GM12891 (cell line): ENCODE results near the gene SLC30A3.
A peak's percentile ranks its signal among the peaks of the same experiment; 100 is the strongest.
"Not testable (repeated sequence)": the region's sequence is repeated elsewhere in the genome, so short reads cannot be mapped to it uniquely, and the experiment has no call there.

Experiments used
- DNase-seq: peaks from one replicate; pipeline ENCODE4 v3.0.0; 2011; ENCODE audit warnings: low spot score; ENCODE audit not compliant: insufficient read length
- FAIRE-seq: peaks from 2 replicates; lab custom pipeline; 2011; peaks lifted over from hg19 to GRCh38; lab: Jason Lieb, UNC
- PAX5 ChIP-seq: IDR thresholded peaks from 2 replicates; pipeline ENCODE4 v1.6.1; 2011; ENCODE audit warnings: low read length, moderate library complexity, mild to moderate bottlenecking; ENCODE audit not compliant: insufficient read depth, severe bottlenecking
- POLR2A ChIP-seq: IDR thresholded peaks from 2 replicates; pipeline ENCODE4 v1.6.1; 2011; ENCODE audit warnings: low read depth, low read length, control low read depth
- POLR2AphosphoS5 ChIP-seq: IDR thresholded peaks from 2 replicates; pipeline ENCODE4 v1.6.1; 2011; ENCODE audit warnings: low read depth, low read length, control low read depth
- POU2F2 ChIP-seq: IDR thresholded peaks from 2 replicates; pipeline ENCODE4 v1.6.1; 2011; ENCODE audit warnings: low read depth, mild to moderate bottlenecking, control low read depth, low read length, moderate library complexity
- SPI1 ChIP-seq: IDR thresholded peaks from 2 replicates; pipeline ENCODE4 v1.6.1; 2011; ENCODE audit warnings: low read depth, low read length, control low read depth
- TAF1 ChIP-seq: IDR thresholded peaks from 2 replicates; pipeline ENCODE4 v1.6.1; 2011; ENCODE audit warnings: low read depth, low read length, control low read depth

SLC30A3 gene

GRCh38 chr2:27271631-27272340 is 8.9 kb upstream of the SLC30A3 start:
- no peak for TF ChIP-seq POU2F2
- no peak for TF ChIP-seq POLR2AphosphoS5
- TF ChIP-seq PAX5 = no peak
- no peak for TF ChIP-seq POLR2A
- no peak for TF ChIP-seq SPI1
- TF ChIP-seq TAF1 = no peak
- FAIRE-seq = no peak
- no peak for DNase-seq

GRCh38 chr2:27270670-27271069 is 7.8 kb upstream of the SLC30A3 start:
- FAIRE-seq (peak; percentile 9), DNase-seq (no peak)
- TF ChIP-seq POLR2A (no peak), PAX5 (no peak), POLR2AphosphoS5 (no peak), TAF1 (no peak), POU2F2 (no peak), SPI1 (no peak)

- no peak for FAIRE-seq
- no peak for DNase-seq
- TF ChIP-seq POLR2A (no peak), POLR2AphosphoS5 (no peak), POU2F2 (no peak), PAX5 (no peak), TAF1 (no peak), SPI1 (no peak)
Observed at GRCh38 chr2:27270131-27270530, 7.3 kb upstream of the SLC30A3 start.

- FAIRE-seq, DNase-seq: not testable (repeated sequence)
Observed at GRCh38 chr2:27268296-27268695, 5.4 kb upstream of the SLC30A3 start.

GRCh38 chr2:27265536-27265870 is 2.7 kb upstream of the SLC30A3 start:
- DNase-seq = no peak
- FAIRE-seq = no peak
- no peak for TF ChIP-seq POU2F2
- TF ChIP-seq POLR2A = no peak
- no peak for TF ChIP-seq POLR2AphosphoS5
- no peak for TF ChIP-seq SPI1
- TF ChIP-seq PAX5 = no peak
- no peak for TF ChIP-seq TAF1

- no peak for TF ChIP-seq SPI1
- TF ChIP-seq TAF1 = no peak
- TF ChIP-seq PAX5 = no peak
- no peak for TF ChIP-seq POLR2AphosphoS5
- no peak for TF ChIP-seq POU2F2
- no peak for TF ChIP-seq POLR2A
- DNase-seq = peak; percentile 73
- peak; percentile 58 for FAIRE-seq
Observed at GRCh38 chr2:27264753-27265535, 2.1 kb upstream of the SLC30A3 start.

GRCh38 chr2:27264253-27264752 is 1.5 kb upstream of the SLC30A3 start:
- no peak for TF ChIP-seq SPI1
- no peak for TF ChIP-seq POLR2AphosphoS5
- TF ChIP-seq TAF1 = no peak
- TF ChIP-seq POLR2A = no peak
- no peak for TF ChIP-seq PAX5
- TF ChIP-seq POU2F2 = no peak
- DNase-seq (no peak), FAIRE-seq (peak; percentile 38)

GRCh38 chr2:27263287-27264252 is 723 bp upstream of the SLC30A3 start:
- TF ChIP-seq TAF1 (no peak), PAX5 (no peak), SPI1 (no peak), POLR2AphosphoS5 (no peak), POU2F2 (no peak), POLR2A (no peak)
- FAIRE-seq = no peak
- DNase-seq = no peak

GRCh38 chr2:27261926-27262298 is 935 bp downstream of the SLC30A3 start:
- no peak for DNase-seq
- FAIRE-seq = no peak
- TF ChIP-seq POU2F2 = no peak
